ENCODE data around the gene MED15. TPM values are rescaled to one million over a fixed set of nuclear protein-coding genes. Genes with fewer than 3 reads are reported as not detected.

MED15 gene
- total and polyA plus RNA-seq, 10 of the 15 experiments (the other 5 are each of a cell fraction or from before 2014, with no cell fraction given) = 1.4 to 75.2 (median 26.9) TPM

DNA sequence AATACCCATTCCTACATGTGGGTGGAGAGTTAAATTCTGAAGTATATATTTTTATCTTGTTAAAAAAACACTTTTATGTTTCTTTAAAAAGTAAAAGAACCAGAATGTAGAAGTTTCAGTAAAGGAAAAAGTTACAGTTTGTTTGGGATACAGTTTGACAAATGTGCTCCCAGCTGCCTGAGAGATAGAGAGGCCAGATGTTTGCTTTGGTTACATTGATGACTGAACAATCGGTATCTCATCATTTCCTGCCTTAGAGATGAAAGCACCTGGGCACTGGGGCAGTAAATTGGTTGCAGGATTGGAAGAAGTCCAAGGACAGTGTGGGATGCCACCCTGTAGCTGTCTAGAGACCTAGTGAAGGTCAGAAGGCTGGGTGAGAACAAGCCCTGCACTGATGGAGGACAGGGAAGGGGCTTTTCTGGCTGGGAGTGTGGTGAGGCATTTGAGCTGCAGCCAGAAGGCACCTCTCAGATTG, 16.6 kb downstream of the MED15 start:
- DNase-seq (ENCODE audit: low read depth, low spot score) = peak; percentile 68
- Histone ChIP-seq H3K4me1 (ENCODE audit: control insufficient read depth, insufficient read depth, low read length) (peaks cover 24% of the 10 kb centered on the region), H3K9ac (ENCODE audit: control insufficient read depth, insufficient read depth, low read length) (peak overlapping the region; percentile 46; the same call in 1 of the 2 replicates), H3K27me3 (replicated peaks in 1 of 2; ENCODE audit: control insufficient read depth in 2 of 2, insufficient read depth in 2 of 2, low read length in 1 of 2) (no peaks in the 10 kb centered on the region), H3K4me3 (no peak overlapping the region), H2AFZ (ENCODE audit: control insufficient read depth, low read depth, low read length) (no peak overlapping the region), H3K27ac (ENCODE audit: control insufficient read depth, insufficient read depth) (peak overlapping the region; percentile 77), H3K36me3 (ENCODE audit: control insufficient read depth in 2 of 2, insufficient read depth in 2 of 2, low read length in 1 of 2) (peaks cover 20 to 22% of the 10 kb centered on the region in 2 experiments; a peak in 3 of 4 replicates), H3K4me2 (ENCODE audit: control insufficient read depth, insufficient read depth) (peak overlapping the region; percentile 40), H4K20me1 (ENCODE audit: control insufficient read depth, insufficient read depth) (peaks cover 9% of the 10 kb centered on the region), H3K9me3 (replicated peaks; ENCODE audit: control insufficient read depth, insufficient read depth, low read length) (no peaks in the 10 kb centered on the region), H3K79me2 (ENCODE audit: control insufficient read depth, insufficient read depth, low read length) (peaks cover 69% of the 10 kb centered on the region)
- no TSS peak for BruUV-seq (replicated peaks)
- RAD21 ChIA-PET (ENCODE audit: unreplicated experiment) = interaction anchor here (1.4 to 1.8 kb wide), 2 partner anchors 8 to 10 kb away, joined by 3 to 4 read pairs; no protein-coding TSS in a partner anchor
- POLR2A ChIA-PET = interaction anchor here (1.0 to 1.3 kb wide), 2 partner anchors 10 to 15 kb away, joined by 3 to 4 read pairs; no protein-coding TSS in a partner anchor
- ATAC-seq = peak; percentile 90
- no peak for FAIRE-seq
- WGBS (ENCODE audit: insufficient coverage, insufficient replicate concordance, low lambda C conversion rate, missing lambda C conversion rate) = 0% methylated on average over 1 of the region's 1 CpG
- in situ Hi-C loops (cut with MboI) (no loop called here), intact Hi-C loops (cut with micrococcal nuclease; ENCODE audit: unreplicated experiment) (no loop called here)
- SMC1A ChIA-PET (ENCODE audit: uncharacterized antibody, unreplicated experiment) = interaction anchor here (0.7 to 1.9 kb wide), 4 partner anchors 8 to 14 kb away, joined by 3 to 14 read pairs (median 4); no protein-coding TSS in a partner anchor
- CTCF ChIA-PET = interaction anchor here (0.7 to 2.4 kb wide), 4 partner anchors 10 to 82 kb away, joined by 3 to 8 read pairs (median 4); no protein-coding TSS in a partner anchor
- no peak for TF ChIP-seq NFXL1 (IDR thresholded peaks at IDR 0.05; ENCODE audit: borderline replicate concordance)
- TF ChIP-seq TCF7 (IDR thresholded peaks at IDR 0.05; ENCODE audit: borderline replicate concordance) = peak; percentile 68
- TF ChIP-seq JUND (IDR thresholded peaks at IDR 0.05; ENCODE audit: low read depth, low read length) = no peak
- TF ChIP-seq CREM (IDR thresholded peaks at IDR 0.05; ENCODE audit: low read depth) = peak; percentile 32; the same call in 1 of the 2 replicates
- 0 out of 2 replicates have a peak, but pooled peaks have one; percentile 16 for TF ChIP-seq JUNB (IDR thresholded peaks at IDR 0.05)
- peak in 1 of 2 experiments; percentile 30; a peak in 1 of 4 replicates for TF ChIP-seq IKZF2 (IDR thresholded peaks at IDR 0.05)
- peak; percentile 51; the same call in 1 of the 2 replicates for TF ChIP-seq TCF3 (IDR thresholded peaks at IDR 0.05; ENCODE audit: borderline replicate concordance, insufficient read depth, low read depth, low read length)
- TF ChIP-seq GATAD2B (conservative IDR thresholded peaks at IDR 0.05; ENCODE audit: low read depth) = no peak
- TF ChIP-seq TCF12 (IDR thresholded peaks at IDR 0.05; ENCODE audit: low read depth, low read length) = peak; percentile 75; the same call in 1 of the 2 replicates
- no peak for TF ChIP-seq SMAD1 (IDR thresholded peaks at IDR 0.05; ENCODE audit: low read depth, partially characterized antibody)
- no peak for TF ChIP-seq ETV6 (conservative IDR thresholded peaks at IDR 0.05 in 1 of 2, IDR thresholded peaks at IDR 0.05 in 1 of 2; ENCODE audit: borderline replicate concordance in 1 of 2, low read depth in 1 of 2)
- TF ChIP-seq CHD2 (IDR thresholded peaks at IDR 0.05; ENCODE audit: borderline replicate concordance, low read depth, low read length) = no peak
- TF ChIP-seq, protein P1, sequence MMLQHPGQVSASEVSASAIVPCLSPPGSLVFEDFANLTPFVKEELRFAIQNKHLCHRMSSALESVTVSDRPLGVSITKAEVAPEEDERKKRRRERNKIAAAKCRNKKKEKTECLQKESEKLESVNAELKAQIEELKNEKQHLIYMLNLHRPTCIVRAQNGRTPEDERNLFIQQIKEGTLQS (IDR thresholded peaks at IDR 0.05; ENCODE audit: borderline replicate concordance, extremely low read depth, low read depth, low read length) = no peak
- TF ChIP-seq EED (IDR thresholded peaks at IDR 0.05; ENCODE audit: low read depth) = peak; percentile 50
- TF ChIP-seq NFIC (IDR thresholded peaks at IDR 0.05; ENCODE audit: low read depth, low read length) = 0 out of 2 replicates have a peak, but pooled peaks have one; percentile 21
- TF ChIP-seq, protein P2, sequence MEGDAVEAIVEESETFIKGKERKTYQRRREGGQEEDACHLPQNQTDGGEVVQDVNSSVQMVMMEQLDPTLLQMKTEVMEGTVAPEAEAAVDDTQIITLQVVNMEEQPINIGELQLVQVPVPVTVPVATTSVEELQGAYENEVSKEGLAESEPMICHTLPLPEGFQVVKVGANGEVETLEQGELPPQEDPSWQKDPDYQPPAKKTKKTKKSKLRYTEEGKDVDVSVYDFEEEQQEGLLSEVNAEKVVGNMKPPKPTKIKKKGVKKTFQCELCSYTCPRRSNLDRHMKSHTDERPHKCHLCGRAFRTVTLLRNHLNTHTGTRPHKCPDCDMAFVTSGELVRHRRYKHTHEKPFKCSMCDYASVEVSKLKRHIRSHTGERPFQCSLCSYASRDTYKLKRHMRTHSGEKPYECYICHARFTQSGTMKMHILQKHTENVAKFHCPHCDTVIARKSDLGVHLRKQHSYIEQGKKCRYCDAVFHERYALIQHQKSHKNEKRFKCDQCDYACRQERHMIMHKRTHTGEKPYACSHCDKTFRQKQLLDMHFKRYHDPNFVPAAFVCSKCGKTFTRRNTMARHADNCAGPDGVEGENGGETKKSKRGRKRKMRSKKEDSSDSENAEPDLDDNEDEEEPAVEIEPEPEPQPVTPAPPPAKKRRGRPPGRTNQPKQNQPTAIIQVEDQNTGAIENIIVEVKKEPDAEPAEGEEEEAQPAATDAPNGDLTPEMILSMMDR (IDR thresholded peaks at IDR 0.05 in 2 of 3, conservative IDR thresholded peaks at IDR 0.05 in 1 of 3; ENCODE audit: control insufficient read depth in 2 of 3, extremely low read depth in 1 of 3, insufficient read depth in 1 of 3, low read depth in 3 of 3, low read length in 3 of 3) = no peak
- no peak for TF ChIP-seq POLR2AphosphoS2 (IDR thresholded peaks at IDR 0.05; ENCODE audit: low read depth, low read length)
- TF ChIP-seq RUNX3 (IDR thresholded peaks at IDR 0.05; ENCODE audit: low read length) = peak; percentile 66
- TF ChIP-seq KDM1A (IDR thresholded peaks at IDR 0.05; ENCODE audit: borderline replicate concordance) = no peak
- TF ChIP-seq POLR2A (IDR thresholded peaks at IDR 0.05; ENCODE audit: low read depth, low read length) = no peak
- peak; percentile 19; the same call in 1 of the 2 replicates for TF ChIP-seq PAX5 (IDR thresholded peaks at IDR 0.05; ENCODE audit: borderline replicate concordance, low read depth, low read length)
- no peak for TF ChIP-seq HCFC1 (IDR thresholded peaks at IDR 0.05; ENCODE audit: low read length)

Data from GM12878 (cell line).